HepG2 (cell line): ENCODE measurements around the gene TUT7. TPM values are rescaled to one million over a fixed set of nuclear protein-coding genes. Genes with fewer than 3 reads are reported as not detected.
"Not testable (repeated sequence)": the region's sequence is repeated elsewhere in the genome, so short reads cannot be mapped to it uniquely, and the experiment has no call there.

Source experiments
- ATAC-seq: fragments of 200-7000 bp; cut with Tn5 transposase; 3 replicates; pipeline ENCODE4 v1.9.1; 2020; ENCODE audit warnings: mild to moderate bottlenecking, moderate library complexity
- BruUV-seq: library from RNA; stranded (reverse); fragments of 400-500 nt; replicated peaks from 2 replicates; lab custom pipeline; 2021; lab: Mats Ljungman, UMichigan
- CTCF ChIA-PET: fragments of 300-600 bp; formaldehyde crosslinking; extraction: SDS; loops from one replicate; lab custom pipeline; 2021; ENCODE audit warnings: low total read pairs, inconsistent platforms, low intra/inter-chr PET ratio; lab: Yijun Ruan, JAX
- POLR2A ChIA-PET: fragments of 350-600 bp; sonication (Branson Sonifier 250); formaldehyde crosslinking; loops from one replicate; lab custom pipeline; 2020; ENCODE audit warnings: antibody characterized with exemption, inconsistent platforms; lab: Yijun Ruan, JAX
- DNase-seq: peaks from one replicate; pipeline ENCODE4 v3.0.0-alpha.2; 2015; ENCODE audit warnings: low spot score
- FAIRE-seq: peaks from 3 replicates; lab custom pipeline; 2011; peaks lifted over from hg19 to GRCh38; lab: Jason Lieb, UNC
- H2AFZ ChIP-seq: one replicate; pipeline ENCODE4 v1.6.1; 2011; ENCODE audit warnings: low read length, inconsistent platforms
- H3K27ac ChIP-seq: fragments of 300-600 bp; 3 replicates; pipeline ENCODE4 v1.8.0; 2011; ENCODE audit warnings: mixed run types, mild to moderate bottlenecking, mixed read lengths, low read length, inconsistent platforms; ENCODE audit not compliant: insufficient read depth; ENCODE audit errors: extremely low read length
- H3K27me3 ChIP-seq, 2 experiments: fragments of 200-600 bp in 1 of 2; 2 replicates in 1 of 2; 3 replicates in 1 of 2; pipeline versions ENCODE4 v1.6.0 to v1.8.0; 2011; ENCODE audit warnings: low read length in 2 of 2, mild to moderate bottlenecking in 2 of 2, moderate library complexity in 2 of 2, inconsistent platforms in 1 of 2; ENCODE audit not compliant: insufficient read depth in 2 of 2, control insufficient read depth in 1 of 2
- H3K36me3 ChIP-seq, 2 experiments: fragments of 200-600 bp in 1 of 2; replicated peaks in 1 of 2; 2 replicates in 1 of 2; 3 replicates in 1 of 2; pipeline versions ENCODE4 v1.5.1 to v1.8.0; 2011; ENCODE audit warnings: low read length in 2 of 2, inconsistent platforms in 1 of 2; ENCODE audit not compliant: insufficient read depth in 2 of 2, control insufficient read depth in 1 of 2
- H3K4me1 ChIP-seq: 2 replicates; pipeline ENCODE4 v1.5.1; 2012; ENCODE audit warnings: low read length, inconsistent platforms; ENCODE audit not compliant: insufficient read depth
- H3K4me2 ChIP-seq: 2 replicates; pipeline ENCODE4 v1.6.0; 2011; ENCODE audit warnings: low read depth, low read length, inconsistent platforms
- H3K4me3 ChIP-seq, 3 experiments: fragments of 200-600 bp in 1 of 3; sonication (generic), shearing (Covaris generic) in 1 of 3; replicated peaks in 1 of 3; 2 replicates each; pipeline ENCODE4 v1.5.1; 2011 to 2016; ENCODE audit warnings: low read length in 3 of 3, inconsistent platforms in 2 of 3, low read depth in 2 of 3, mild to moderate bottlenecking in 2 of 3, control low read depth in 1 of 3, mixed read lengths in 1 of 3; ENCODE audit not compliant: insufficient read depth in 1 of 3
- H3K79me2 ChIP-seq: one replicate; pipeline ENCODE4 v1.6.1; 2011; ENCODE audit warnings: low read length, inconsistent platforms; ENCODE audit not compliant: insufficient read depth
- H3K9ac ChIP-seq: 2 replicates; pipeline ENCODE4 v1.6.0; 2011; ENCODE audit warnings: mild to moderate bottlenecking, low read depth, low read length, inconsistent platforms; ENCODE audit not compliant: insufficient read depth
- H3K9me3 ChIP-seq: 2 replicates; pipeline ENCODE4 v1.5.1; 2012; ENCODE audit warnings: mild to moderate bottlenecking, low read length
- H4K20me1 ChIP-seq: 2 replicates; pipeline ENCODE4 v1.6.0; 2011; ENCODE audit warnings: inconsistent platforms, mild to moderate bottlenecking, low read length, moderate library complexity; ENCODE audit not compliant: insufficient read depth
- SP140L ChIP-seq: sonication (generic); formaldehyde crosslinking; IDR thresholded peaks from 2 replicates; pipeline ENCODE4 v1.4.0; 2020; ENCODE audit warnings: missing genetic modification reagents, borderline replicate concordance
- ZNF138 ChIP-seq: sonication (generic); formaldehyde crosslinking; IDR thresholded peaks from 2 replicates; pipeline ENCODE4 v1.5.0; 2020; ENCODE audit warnings: mild to moderate bottlenecking, low read depth, missing genetic modification reagents
- WGBS: methylation state at CpG from one replicate; pipeline ENCODE4 v1.1.6; 2017; ENCODE audit warnings: low lambda C conversion rate; 5-methylcytosine and 5-hydroxymethylcytosine counted together
- in situ Hi-C: cut with HindIII; loops from 2 replicates; pipeline ENCODE4 v1.10.0; 2017; ENCODE audit warnings: low pct_unique_long_range_greater_than_20kb; ENCODE audit not compliant: extremely low pct_ligation_motif_present
- intact Hi-C: fragments of 100-400 bp; cut with micrococcal nuclease; formaldehyde crosslinking; loops from one replicate; pipeline ENCODE4 v1.10.0; 2022; ENCODE audit not compliant: unreplicated experiment
- polyA plus RNA-seq, 8 experiments: library from polyadenylated mRNA; depleted of rRNA in 3 of 8; stranded (reverse) in 7 of 8; unstranded in 1 of 8; fragments of >200 nt; fragmentation: Illumina TruSeq in 4 of 8; extraction: Trizol in 4 of 8; gene quantifications; 2 replicates each; pipeline versions ENCODE4 v1.2.1 to v1.2.3, GENCODE V29; 2011 to 2016; ENCODE audit warnings: low read depth in 4 of 8, missing spikeins in 1 of 8, mixed read lengths in 1 of 8; ENCODE audit not compliant: insufficient read depth in 1 of 8
- total RNA-seq, 5 experiments: library from RNA; depleted of rRNA; stranded (reverse); fragments of >200 nt; fragmentation: Illumina TruSeq; extraction: Trizol; gene quantifications; 2 replicates each; pipeline ENCODE4 v1.2.3, GENCODE V29; 2016; ENCODE audit warnings: low read depth in 1 of 5
- TF ChIP-seq, protein P1 (sequence below): sonication (generic); formaldehyde crosslinking; IDR thresholded peaks from 2 replicates; pipeline ENCODE4 v1.9.0; 2021; ENCODE audit warnings: mild to moderate bottlenecking, missing genetic modification reagents

The TUT7 gene
- total and polyA plus RNA-seq, 2 of the 13 experiments (the other 11 are each of a cell fraction or from before 2014, with no cell fraction given) = 12.0 to 19.4 TPM

DNA sequence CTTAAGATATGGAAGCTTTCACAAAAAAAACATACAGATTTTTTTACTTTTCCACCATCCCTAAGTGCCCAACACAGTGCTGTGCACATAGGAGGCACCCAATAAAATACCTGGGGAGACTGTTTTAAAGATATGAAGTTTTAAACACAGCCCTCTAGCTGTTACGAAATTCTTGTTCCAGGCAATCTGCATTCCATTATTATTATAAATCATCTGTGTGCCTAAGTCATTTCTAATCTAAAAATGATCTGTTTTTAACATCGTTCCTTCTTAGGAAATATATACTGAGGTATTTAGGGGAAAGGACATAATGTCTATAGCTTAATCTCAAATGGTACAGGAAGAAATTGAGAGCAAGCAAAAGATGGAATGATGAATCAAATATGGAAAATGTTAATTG, 39.1 kb downstream of the TUT7 start:
- DNase-seq = no peak
- no peak overlapping the region for H2AFZ ChIP-seq
- H3K4me3 ChIP-seq = no peak overlapping the region
- in situ Hi-C loops (no loop called here), intact Hi-C loops (no loop called here)
- ChIA-PET CTCF (no interaction called here), POLR2A (no interaction called here)
- TF ChIP-seq, protein P1, sequence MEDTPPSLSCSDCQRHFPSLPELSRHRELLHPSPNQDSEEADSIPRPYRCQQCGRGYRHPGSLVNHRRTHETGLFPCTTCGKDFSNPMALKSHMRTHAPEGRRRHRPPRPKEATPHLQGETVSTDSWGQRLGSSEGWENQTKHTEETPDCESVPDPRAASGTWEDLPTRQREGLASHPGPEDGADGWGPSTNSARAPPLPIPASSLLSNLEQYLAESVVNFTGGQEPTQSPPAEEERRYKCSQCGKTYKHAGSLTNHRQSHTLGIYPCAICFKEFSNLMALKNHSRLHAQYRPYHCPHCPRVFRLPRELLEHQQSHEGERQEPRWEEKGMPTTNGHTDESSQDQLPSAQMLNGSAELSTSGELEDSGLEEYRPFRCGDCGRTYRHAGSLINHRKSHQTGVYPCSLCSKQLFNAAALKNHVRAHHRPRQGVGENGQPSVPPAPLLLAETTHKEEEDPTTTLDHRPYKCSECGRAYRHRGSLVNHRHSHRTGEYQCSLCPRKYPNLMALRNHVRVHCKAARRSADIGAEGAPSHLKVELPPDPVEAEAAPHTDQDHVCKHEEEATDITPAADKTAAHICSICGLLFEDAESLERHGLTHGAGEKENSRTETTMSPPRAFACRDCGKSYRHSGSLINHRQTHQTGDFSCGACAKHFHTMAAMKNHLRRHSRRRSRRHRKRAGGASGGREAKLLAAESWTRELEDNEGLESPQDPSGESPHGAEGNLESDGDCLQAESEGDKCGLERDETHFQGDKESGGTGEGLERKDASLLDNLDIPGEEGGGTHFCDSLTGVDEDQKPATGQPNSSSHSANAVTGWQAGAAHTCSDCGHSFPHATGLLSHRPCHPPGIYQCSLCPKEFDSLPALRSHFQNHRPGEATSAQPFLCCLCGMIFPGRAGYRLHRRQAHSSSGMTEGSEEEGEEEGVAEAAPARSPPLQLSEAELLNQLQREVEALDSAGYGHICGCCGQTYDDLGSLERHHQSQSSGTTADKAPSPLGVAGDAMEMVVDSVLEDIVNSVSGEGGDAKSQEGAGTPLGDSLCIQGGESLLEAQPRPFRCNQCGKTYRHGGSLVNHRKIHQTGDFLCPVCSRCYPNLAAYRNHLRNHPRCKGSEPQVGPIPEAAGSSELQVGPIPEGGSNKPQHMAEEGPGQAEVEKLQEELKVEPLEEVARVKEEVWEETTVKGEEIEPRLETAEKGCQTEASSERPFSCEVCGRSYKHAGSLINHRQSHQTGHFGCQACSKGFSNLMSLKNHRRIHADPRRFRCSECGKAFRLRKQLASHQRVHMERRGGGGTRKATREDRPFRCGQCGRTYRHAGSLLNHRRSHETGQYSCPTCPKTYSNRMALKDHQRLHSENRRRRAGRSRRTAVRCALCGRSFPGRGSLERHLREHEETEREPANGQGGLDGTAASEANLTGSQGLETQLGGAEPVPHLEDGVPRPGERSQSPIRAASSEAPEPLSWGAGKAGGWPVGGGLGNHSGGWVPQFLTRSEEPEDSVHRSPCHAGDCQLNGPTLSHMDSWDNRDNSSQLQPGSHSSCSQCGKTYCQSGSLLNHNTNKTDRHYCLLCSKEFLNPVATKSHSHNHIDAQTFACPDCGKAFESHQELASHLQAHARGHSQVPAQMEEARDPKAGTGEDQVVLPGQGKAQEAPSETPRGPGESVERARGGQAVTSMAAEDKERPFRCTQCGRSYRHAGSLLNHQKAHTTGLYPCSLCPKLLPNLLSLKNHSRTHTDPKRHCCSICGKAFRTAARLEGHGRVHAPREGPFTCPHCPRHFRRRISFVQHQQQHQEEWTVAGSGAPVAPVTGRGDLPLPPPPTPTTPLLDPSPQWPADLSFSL (CRISPR knock-in tag) = no peak
- TF ChIP-seq ZNF138 (CRISPR knock-in tag) (no peak), SP140L (no peak)
- WGBS = 49% methylated on average over 2 of the region's 2 CpGs
- no peak for ATAC-seq
- H4K20me1 ChIP-seq = no peaks in the 10 kb centered on the region
- no peak overlapping the region for H3K9ac ChIP-seq
- peaks cover 10 to 39% of the 10 kb centered on the region in 2 experiments for H3K36me3 ChIP-seq
- H3K27me3 ChIP-seq = no peaks in the 10 kb centered on the region
- no peaks in the 10 kb centered on the region for H3K79me2 ChIP-seq
- H3K4me1 ChIP-seq = no peaks in the 10 kb centered on the region
- no peak overlapping the region for H3K27ac ChIP-seq
- no peak for FAIRE-seq
- TSS peak; percentile 8 for BruUV-seq
- H3K4me2 ChIP-seq = no peak overlapping the region
- H3K9me3 ChIP-seq = no peaks in the 10 kb centered on the region

DNA sequence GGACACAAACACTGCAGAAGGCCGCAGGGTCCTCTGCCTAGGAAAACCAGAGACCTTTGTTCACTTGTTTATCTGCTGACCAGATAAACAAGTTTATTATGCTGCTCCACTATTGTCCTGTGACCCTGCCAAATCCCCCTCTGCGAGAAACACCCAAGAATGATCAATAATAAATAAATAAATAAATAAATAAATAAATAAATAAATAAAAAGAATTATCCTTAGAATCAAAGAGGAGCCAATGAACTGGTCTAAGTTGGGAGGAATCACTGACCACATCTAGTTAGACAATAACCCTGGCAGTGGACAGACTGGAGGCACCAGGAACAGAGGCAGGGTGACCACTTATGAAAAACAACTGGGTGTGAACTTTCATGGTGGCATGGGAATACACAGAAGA, 41.3 kb downstream of the TUT7 start:
- H3K4me3 ChIP-seq, in situ Hi-C loops, intact Hi-C loops, POLR2A ChIA-PET, H3K4me1 ChIP-seq, DNase-seq, CTCF ChIA-PET, H4K20me1 ChIP-seq, BruUV-seq, H3K9ac ChIP-seq, H2AFZ ChIP-seq, ATAC-seq, H3K79me2 ChIP-seq, H3K9me3 ChIP-seq, H3K27me3 ChIP-seq, FAIRE-seq, H3K27ac ChIP-seq, H3K4me2 ChIP-seq: not testable (repeated sequence)
- WGBS = 93% methylated on average over 2 of the region's 2 CpGs
- peaks cover 12 to 44% of the 10 kb centered on the region in 2 experiments; a peak in 4 of 5 replicates for H3K36me3 ChIP-seq
